GM12892 (cell line): ENCODE measurements around the gene ABCB9.

ENCODE experiments used
- POLR2A ChIP-seq: IDR thresholded peaks from 2 replicates; pipeline ENCODE4 v1.6.1; 2011; ENCODE audit warnings: low read depth, low read length, control low read depth
- POLR2AphosphoS5 ChIP-seq: IDR thresholded peaks from 2 replicates; pipeline ENCODE4 v1.6.1; 2011; ENCODE audit warnings: low read depth, low read length, control low read depth

GRCh38 chr12:122928404-122929147, 37.7 kb downstream of the ABCB9 start:
- TF ChIP-seq POLR2A (no peak), POLR2AphosphoS5 (no peak)
